Measurements from ENCODE around the gene PLCH1.

The PLCH1 gene

GRCh38 chr3:155369244-155369643, 375.6 kb downstream of the PLCH1 start:
- TF ChIP-seq SPI1 (IDR thresholded peaks at IDR 0.05; ENCODE audit: borderline replicate concordance, low read depth) (no peak), REST (IDR thresholded peaks at IDR 0.05; ENCODE audit: insufficient replicate concordance, low read depth) (no peak), POLR2AphosphoS5 (IDR thresholded peaks at IDR 0.05; ENCODE audit: low read depth) (no peak), GABPA (IDR thresholded peaks at IDR 0.05; ENCODE audit: low read depth) (no peak)
- TF ChIP-seq, protein P1, sequence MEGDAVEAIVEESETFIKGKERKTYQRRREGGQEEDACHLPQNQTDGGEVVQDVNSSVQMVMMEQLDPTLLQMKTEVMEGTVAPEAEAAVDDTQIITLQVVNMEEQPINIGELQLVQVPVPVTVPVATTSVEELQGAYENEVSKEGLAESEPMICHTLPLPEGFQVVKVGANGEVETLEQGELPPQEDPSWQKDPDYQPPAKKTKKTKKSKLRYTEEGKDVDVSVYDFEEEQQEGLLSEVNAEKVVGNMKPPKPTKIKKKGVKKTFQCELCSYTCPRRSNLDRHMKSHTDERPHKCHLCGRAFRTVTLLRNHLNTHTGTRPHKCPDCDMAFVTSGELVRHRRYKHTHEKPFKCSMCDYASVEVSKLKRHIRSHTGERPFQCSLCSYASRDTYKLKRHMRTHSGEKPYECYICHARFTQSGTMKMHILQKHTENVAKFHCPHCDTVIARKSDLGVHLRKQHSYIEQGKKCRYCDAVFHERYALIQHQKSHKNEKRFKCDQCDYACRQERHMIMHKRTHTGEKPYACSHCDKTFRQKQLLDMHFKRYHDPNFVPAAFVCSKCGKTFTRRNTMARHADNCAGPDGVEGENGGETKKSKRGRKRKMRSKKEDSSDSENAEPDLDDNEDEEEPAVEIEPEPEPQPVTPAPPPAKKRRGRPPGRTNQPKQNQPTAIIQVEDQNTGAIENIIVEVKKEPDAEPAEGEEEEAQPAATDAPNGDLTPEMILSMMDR (IDR thresholded peaks at IDR 0.05; ENCODE audit: insufficient read depth, low read length), result no peak
- no peak for DNase-seq (ENCODE audit: low read depth in 1 of 2, low spot score in 1 of 2)
- Histone ChIP-seq H3K27ac (replicated peaks) (no peak overlapping the region), H3K27me3 (ENCODE audit: insufficient read depth, poor library complexity, severe bottlenecking) (no peaks in the 10 kb centered on the region), H3K4me3 (replicated peaks; ENCODE audit: insufficient read depth, low read length) (no peak overlapping the region)

- TF ChIP-seq REST (IDR thresholded peaks at IDR 0.05; ENCODE audit: insufficient replicate concordance, low read depth), result no peak
- TF ChIP-seq, protein P1 (IDR thresholded peaks at IDR 0.05; ENCODE audit: insufficient read depth, low read length), result no peak
- no peak for TF ChIP-seq SPI1 (IDR thresholded peaks at IDR 0.05; ENCODE audit: borderline replicate concordance, low read depth)
- no peak for TF ChIP-seq POLR2AphosphoS5 (IDR thresholded peaks at IDR 0.05; ENCODE audit: low read depth)
- no peak for TF ChIP-seq GABPA (IDR thresholded peaks at IDR 0.05; ENCODE audit: low read depth)
- DNase-seq (ENCODE audit: low read depth in 1 of 2, low spot score in 1 of 2), result no peak
- no peaks in the 10 kb centered on the region for H3K27me3 ChIP-seq (ENCODE audit: insufficient read depth, poor library complexity, severe bottlenecking)
- H3K27ac ChIP-seq (replicated peaks), result no peak overlapping the region
- H3K4me3 ChIP-seq (replicated peaks; ENCODE audit: insufficient read depth, low read length), result no peak overlapping the region
These were observed 376.1 kb downstream of the PLCH1 start for GRCh38 chr3:155368786-155369185.

DNA sequence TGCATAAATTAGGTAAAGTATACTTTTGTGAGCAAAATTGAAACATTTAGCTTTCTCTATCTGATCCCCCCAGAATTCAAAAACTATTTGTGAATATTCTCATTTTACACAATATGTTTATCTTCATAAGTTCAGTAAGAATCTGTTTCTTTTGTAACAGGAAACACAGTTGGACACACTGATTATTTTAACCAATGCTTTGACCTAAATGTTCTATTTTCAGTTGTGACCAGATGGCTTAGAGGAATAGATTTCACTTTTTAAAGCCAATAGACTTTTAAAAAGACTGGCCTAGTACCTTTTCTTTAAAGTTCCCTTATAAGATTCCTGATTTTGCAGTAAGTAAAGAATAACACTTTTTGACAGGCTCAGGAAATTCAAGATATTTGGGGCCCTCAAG, 377.4 kb downstream of the PLCH1 start:
- TF ChIP-seq REST (IDR thresholded peaks at IDR 0.05; ENCODE audit: insufficient replicate concordance, low read depth) (no peak), SPI1 (IDR thresholded peaks at IDR 0.05; ENCODE audit: borderline replicate concordance, low read depth) (no peak), POLR2AphosphoS5 (IDR thresholded peaks at IDR 0.05; ENCODE audit: low read depth) (no peak), GABPA (IDR thresholded peaks at IDR 0.05; ENCODE audit: low read depth) (no peak)
- TF ChIP-seq, protein P1 (IDR thresholded peaks at IDR 0.05; ENCODE audit: insufficient read depth, low read length), result no peak
- no peaks in the 10 kb centered on the region for H3K27me3 ChIP-seq (ENCODE audit: insufficient read depth, poor library complexity, severe bottlenecking)
- no peak for DNase-seq (ENCODE audit: low read depth in 1 of 2, low spot score in 1 of 2)
- no peak overlapping the region for H3K27ac ChIP-seq (replicated peaks)
- H3K4me3 ChIP-seq (replicated peaks; ENCODE audit: insufficient read depth, low read length), result no peak overlapping the region

All from HL-60 (cell line).